Skin of body (tissue), 2 donors: ENCODE data around the gene CHCHD1. TPM values are rescaled to one million over a fixed set of nuclear protein-coding genes. Genes with fewer than 3 reads are reported as not detected.
"Not testable (repeated sequence)": the region's sequence is repeated elsewhere in the genome, so short reads cannot be mapped to it uniquely, and the experiment has no call there.

ENCODE experiments used
- DNase-seq: peaks from one replicate; lab custom pipeline; 2025; lab: John Stamatoyannopoulos, UW
- total RNA-seq: library from RNA; depleted of rRNA; stranded (reverse); fragments of >200 nt; gene quantifications from one replicate; pipeline ENCODE4 v1.2.3, GENCODE V29; 2014

Gene CHCHD1
- total RNA-seq, 1 donor from 2014 or later = 18.6 TPM

DNA sequence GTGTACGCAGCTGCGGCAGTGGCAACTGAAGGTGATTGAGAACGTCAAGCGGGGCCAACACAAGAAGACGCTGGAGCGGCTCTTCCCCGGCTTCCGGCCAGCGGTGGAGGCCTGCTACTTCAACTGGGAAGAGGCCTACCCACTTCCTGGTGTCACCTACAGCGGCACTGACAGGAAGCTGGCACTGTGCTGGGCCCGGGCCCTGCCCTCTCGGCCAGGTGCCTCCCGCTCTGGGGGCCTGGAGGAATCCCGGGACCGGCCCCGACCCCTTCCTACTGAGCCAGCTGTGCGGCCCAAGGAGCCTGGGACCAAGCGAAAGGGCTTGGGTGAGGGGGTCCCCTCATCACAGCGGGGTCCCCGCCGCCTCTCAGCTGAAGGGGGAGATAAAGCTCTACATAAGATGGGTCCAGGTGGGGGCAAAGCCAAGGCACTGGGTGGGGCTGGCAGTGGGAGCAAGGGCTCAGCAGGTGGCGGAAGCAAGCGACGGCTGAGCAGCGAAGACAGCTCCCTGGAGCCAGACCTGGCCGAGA, 10.1 kb downstream of the CHCHD1 start:
- no peak for DNase-seq

DNA sequence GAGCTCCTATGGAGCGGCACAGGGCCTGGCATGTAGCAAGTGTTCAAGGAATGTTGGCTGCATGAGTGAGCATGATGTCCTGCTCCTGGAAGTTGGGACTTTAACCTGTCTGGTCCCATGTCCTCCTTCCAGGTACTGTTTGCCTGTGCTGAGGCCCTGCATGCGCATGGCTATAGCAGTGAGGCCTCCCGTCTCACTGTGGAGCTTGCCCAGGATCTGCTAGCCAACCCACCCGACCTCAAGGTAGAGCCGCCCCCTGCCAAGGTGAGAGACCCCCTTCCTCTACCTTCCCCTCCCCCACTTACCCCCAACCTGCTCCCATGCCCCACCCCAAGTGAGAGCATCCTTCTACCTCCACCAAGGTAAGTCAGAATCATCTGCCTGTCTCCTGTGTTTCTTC, 11.6 kb downstream of the CHCHD1 start:
- DNase-seq = no peak

DNA sequence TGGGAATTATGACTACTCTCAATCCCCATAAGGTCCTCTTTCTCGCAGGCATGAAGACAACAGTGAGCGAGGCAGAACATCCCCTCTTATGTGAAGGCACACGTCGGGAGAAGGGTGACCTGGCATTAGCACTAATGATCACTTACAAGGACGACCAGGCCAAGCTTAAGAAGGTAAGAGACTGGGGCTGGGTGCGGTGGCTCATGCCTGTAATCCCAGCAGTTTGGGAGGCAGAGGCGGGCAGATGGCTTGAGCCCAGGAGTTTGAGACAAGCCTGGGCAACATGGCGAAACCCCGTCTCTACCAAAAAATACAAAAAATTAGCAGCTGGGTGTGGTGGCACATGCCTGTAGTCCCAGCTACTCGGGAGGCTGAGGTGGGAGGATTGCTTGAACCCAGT, 13.6 kb downstream of the CHCHD1 start:
- not testable (repeated sequence) for DNase-seq

DNA sequence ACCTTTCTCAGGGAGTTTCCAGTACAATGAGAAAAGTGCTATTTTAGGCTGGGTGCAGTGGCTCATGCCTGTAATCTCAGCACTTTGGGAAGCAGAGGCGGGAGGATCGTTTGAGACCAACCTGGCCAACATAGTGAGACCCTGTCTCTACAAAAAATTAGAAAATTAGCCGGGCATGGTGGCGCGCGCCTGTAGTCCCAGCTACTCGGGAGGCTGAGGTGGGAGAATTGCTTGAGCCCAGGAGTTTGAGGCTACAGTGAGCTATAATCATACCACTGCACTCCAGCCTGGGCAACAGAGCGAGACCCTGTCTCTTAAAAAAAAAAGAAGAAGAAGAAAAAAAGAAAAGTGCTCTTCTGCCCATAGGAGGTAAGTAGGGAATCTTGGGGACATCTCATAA, 14.2 kb downstream of the CHCHD1 start:
- DNase-seq = not testable (repeated sequence)

DNA sequence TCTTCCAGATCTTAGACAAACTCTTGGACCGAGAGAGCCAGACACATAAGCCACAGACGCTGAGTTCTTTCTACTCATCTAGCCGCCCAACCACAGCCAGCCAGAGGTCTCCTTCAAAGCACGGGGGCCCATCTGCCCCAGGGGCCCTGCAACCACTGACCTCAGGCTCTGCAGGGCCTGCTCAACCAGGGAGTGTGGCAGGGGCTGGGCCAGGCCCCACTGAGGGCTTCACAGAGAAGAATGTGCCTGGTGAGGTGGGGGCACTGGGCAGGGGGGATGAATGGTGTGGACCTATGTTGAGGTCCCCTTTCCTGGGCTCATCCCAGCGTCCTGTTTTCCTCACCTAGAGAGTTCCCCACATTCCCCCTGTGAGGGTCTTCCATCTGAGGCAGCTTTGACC, 14.9 kb downstream of the CHCHD1 start:
- DNase-seq = no peak

DNA sequence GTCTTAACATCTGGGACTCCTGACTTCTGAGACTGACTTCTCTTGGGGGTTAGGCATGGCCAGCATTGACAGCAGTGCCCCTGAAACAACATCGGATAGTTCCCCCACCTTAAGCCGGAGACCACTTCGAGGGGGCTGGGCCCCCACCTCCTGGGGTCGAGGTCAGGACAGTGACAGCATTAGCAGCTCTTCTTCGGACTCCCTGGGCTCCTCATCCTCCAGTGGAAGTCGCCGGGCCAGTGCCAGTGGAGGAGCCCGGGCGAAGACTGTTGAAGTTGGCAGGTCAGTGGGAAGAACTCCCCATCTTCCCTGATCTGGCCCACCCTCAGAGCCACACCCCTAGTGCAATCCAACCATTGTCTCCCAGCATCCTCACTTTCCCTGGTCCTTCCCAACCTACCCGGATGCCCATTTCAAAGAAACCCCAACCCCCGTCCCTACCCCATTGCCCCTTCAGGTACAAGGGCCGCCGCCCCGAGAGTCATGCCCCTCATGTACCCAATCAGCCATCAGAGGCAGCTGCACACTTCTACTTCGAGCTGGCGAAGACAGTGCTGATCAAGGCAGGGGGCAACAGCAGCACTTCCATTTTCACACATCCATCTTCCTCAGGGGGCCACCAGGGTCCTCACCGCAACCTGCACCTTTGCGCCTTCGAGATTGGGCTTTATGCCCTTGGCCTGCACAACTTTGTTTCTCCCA, 15.6 kb downstream of the CHCHD1 start:
- DNase-seq = no peak

DNA sequence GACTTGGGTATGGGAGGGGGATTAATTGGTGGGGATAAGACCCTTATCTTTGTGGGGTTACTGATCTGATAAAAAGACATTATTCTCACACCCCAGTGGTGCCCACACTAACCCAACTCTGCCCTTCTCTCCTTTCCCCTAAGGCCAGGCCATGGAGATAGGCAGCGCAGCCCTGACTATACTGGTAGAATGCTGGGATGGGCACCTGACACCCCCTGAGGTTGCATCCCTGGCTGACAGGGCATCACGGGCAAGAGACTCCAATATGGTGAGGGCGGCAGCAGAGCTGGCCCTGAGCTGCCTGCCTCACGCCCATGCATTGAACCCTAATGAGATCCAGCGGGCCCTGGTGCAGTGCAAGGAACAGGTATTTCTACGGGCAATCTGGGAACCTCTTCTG, 16.2 kb downstream of the CHCHD1 start:
- DNase-seq = no peak

DNA sequence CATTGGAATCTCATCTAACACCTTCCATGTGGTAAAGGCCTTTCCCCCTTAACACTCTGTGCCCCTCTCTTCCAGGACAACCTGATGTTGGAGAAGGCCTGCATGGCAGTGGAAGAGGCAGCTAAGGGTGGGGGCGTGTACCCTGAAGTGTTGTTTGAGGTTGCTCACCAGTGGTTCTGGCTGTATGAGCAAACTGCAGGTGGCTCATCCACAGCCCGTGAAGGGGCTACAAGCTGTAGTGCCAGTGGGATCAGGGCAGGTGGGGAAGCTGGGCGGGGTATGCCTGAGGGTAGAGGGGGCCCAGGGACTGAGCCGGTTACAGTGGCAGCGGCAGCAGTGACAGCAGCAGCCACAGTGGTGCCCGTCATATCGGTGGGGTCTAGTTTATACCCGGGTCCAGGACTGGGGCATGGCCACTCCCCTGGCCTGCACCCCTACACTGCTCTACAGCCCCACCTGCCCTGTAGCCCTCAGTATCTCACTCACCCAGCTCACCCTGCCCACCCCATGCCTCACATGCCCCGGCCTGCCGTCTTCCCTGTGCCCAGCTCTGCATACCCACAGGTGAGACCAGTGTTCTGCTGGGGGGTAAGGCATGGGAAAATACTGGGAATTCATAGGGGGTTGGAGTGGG, 17.2 kb downstream of the CHCHD1 start:
- DNase-seq = no peak

DNA sequence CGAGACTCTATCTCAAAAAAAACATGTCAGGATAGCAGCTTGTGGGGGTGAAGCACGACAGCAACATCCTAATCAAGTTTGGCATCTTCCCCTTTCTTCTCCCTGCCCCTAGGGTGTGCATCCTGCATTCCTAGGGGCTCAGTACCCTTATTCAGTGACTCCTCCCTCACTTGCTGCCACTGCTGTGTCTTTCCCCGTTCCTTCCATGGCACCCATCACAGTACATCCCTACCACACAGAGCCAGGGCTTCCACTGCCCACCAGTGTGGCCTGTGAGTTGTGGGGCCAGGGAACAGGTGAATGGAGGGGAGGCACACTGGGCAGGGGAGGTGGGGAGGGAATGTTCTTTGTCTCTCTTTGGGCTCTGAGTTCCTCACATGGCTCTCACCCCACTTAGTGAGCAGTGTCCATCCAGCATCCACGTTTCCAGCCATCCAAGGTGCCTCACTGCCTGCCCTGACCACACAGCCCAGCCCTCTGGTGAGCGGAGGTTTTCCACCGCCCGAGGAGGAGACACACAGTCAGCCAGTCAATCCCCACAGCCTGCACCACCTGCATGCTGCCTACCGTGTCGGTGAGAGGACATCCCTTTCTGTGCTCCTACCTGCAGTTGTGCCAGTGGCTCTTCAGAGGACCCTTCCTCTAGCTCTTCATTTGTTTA, 18.2 kb downstream of the CHCHD1 start:
- DNase-seq = no peak

DNA sequence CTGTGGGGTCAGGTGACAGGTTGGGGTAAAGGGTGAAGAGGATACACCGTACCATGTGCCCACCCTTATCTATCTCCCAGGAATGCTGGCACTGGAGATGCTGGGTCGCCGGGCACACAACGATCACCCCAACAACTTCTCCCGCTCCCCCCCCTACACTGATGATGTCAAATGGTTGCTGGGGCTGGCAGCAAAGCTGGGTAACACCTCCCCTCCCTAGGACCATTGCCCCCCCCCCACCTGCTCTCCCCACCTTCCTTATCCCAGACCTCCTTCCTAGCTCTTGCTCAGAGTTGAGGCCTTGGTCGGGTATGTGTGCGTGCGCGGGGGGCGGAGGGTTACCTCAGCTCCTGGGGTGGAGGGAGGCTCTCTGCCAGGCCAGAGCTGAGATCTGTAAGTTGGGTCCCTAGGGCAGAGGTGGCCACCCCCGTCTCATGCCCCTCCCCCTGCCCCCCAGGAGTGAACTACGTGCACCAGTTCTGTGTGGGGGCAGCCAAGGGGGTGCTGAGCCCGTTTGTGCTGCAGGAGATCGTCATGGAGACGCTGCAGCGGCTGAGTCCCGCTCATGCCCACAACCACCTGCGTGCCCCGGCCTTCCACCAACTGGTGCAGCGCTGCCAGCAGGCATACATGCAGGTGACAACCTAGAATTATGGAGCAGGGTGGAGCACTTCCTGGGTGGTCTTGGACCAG, 18.9 kb downstream of the CHCHD1 start:
- no peak for DNase-seq

DNA sequence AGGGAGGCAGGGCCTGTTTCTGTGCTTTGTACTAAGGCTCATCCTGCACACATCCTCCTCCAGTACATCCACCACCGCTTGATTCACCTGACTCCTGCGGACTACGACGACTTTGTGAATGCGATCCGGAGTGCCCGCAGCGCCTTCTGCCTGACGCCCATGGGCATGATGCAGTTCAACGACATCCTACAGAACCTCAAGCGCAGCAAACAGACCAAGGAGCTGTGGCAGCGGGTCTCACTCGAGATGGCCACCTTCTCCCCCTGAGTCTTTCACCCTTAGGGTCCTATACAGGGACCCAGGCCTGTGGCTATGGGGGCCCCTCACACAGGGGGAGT, 19.4 kb downstream of the CHCHD1 start:
- DNase-seq = no peak

DNA sequence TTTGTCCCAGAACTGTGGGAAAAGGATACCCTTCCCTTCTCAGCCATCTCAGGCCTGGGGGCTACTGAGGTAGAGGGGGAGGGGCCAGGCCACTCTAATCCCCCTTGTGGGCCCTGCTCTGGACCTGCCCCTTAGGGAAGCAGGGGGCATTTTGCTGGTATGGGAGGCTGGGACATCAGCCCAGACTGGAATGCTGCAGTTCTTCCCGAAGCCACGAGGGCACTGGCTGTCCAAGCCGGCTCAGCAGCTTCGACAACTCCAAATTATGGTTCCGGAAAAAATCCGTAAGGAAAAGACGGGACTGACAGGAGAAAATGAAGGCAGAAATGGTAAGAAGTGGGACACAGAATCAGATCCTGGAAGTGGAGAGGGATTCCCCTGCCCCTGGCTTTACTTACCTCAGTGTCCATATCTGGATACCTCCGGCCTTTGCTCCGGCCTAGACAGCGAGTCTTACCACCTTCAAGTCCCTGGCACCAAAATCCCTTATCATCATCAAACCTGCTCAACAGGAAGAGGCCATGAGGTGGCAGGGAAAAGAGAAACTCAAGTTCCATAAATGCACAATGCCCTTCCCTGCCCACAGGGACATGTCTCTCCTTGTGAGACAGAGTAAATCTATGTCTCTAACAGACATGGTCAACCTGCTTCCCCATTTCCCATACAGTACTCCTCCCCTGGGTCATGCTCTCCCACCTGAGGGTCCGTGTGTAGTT, 20.6 kb downstream of the CHCHD1 start:
- DNase-seq = no peak

DNA sequence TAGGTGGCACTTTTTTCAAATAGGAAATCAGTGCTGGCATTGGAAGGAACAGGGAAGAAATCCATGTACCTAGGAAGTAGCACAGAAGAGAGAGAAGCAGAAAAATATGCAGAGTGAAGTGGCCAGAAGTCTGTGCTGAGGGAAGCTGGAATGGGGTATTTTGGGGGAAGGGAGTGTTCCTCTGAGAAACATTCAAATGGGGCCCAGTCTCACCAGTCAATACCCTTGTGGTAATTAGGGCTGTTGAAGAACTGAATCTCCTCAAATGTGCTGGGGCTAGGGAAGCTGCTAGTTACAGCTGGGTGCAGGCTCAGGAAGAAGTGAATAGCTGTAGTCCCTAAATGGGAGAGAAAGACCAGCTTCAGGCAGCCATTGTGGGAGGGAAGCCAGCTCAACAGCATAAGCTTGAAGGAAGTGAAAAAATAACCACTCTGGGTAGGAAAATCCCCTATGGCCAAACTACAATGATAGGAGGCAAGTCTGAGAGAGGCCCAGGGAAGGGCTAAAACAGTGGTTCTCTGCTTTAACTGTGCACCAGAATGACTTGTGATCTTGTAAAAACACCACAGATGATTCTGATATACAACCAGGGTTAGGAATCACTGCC, 21.9 kb downstream of the CHCHD1 start:
- no peak for DNase-seq

DNA sequence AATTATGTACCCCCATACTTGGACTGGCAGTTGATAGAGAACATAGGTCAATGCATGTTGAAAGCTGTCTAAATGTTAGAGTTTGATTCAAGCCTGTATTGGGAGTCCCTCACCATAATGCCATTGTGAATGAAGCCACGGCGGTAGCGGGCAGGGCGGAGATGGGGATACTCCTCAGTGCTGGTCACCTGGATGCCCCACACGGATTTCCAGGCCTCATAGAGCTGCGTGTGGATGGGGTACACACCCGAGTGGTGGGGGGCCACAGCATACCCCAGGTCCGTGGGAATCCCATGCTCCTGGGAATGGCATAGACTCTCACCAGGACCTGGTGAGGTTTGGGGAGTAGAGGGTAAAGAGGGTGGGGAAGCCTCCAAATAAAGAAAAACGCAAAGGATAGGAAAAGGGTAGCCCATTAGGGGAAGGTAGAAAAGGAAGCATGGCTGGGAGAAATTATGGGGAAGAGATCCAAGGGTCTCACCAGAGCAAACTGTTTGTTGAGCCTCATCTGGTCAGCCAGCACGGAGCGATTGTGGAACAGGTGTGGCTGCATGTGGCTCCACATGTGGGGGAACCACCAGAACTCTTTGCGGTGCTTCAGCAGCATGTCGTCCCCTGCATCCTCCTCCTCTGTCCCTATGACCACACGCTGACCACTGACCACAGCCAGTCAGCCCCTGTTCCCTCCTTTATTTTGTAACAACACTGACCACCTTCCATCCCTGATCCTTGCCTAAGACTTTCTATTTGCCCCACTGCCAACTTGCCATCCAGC, 24.5 kb downstream of the CHCHD1 start:
- DNase-seq = no peak

DNA sequence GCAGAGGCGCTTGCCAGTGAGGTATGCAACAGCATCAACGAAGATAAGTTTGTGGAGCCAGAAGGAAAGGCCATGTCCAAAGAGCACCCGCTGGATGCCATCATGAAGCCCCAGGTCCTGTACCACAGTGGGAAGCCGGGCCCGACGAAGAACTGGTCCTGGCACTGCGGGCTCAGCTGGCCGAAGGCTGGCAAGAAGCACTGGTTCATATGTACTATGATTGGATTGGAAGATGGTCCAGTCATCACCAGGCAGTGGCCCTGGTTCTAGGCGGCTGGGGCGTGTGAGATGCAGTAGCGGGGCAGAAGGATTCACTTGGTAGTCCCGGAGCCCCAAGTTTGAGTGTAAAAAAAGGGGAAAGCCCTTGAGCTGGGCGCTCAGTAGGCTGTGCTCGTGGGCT, 25.6 kb downstream of the CHCHD1 start:
- no peak for DNase-seq

DNA sequence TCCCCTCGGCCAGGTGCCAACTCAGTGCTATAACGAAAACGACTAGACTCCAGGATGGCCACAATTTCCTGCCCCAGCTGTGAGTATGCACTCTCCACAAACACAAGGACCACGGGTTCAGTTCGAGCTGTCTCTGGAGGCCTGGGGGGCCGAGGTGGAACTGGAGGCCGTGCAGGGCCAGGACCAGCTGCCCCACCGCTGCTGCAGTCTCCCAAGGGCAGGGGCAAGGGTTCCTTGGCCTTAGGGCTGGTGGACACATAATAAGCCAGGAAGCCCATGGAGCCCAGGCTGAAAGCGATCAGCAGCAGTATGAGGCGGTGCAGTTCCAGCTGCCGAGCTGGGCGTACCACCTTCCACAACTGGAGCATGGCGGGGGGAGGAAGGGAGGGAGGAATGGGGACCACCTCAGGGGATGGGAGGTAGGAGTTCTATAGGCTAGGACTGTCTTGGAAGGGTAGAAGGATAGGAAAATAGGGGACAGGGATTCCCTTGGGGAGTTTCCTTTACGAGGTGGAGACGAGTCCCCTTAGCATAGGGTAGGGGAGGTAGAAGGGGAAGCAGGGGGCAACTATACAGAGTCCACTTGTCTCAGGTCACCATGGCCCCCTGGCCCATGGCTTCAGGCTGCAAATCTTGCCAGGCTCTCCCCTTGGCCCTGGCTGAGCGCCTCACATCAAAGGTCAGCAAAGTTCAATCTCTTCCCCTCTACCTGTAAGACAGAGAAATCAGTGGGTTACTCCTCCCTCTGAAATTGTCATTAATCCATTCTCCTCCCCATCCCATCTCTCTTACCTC, 26.4 kb downstream of the CHCHD1 start:
- no peak for DNase-seq

DNA sequence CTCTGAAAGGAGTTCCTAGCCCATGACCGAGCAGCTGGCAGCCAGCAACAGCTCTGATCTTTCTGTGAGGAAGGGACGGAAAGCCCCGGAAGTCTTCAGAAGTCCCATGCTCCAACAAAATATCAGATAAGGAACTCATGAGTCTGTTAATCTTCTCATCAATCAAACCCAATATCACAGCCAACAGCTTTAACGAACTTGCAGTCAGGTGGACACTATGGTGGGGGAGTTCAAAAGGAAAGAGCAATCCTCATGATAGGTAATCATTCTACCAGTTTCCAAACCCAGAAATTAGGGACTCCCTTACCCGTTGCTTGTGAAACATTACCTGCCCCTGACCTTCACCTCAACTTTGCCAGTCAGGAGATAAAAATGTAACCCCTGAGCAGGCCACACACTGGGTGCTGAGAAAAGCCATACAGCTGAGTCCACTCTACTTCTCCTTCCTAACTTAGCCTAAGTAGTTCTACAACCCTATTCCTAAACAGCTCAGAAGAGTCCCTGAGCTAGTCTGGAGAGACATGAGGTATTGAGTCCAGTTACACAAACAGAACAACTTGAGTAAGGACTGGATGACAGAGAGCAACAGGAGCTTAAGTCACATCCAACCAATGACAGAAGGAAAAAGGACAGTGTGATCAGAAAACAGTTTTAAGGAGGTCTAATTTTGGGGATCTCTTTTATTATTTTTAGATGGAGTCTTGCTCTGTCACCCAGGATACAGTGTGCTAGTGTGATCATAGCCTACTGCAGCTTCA, 27.4 kb downstream of the CHCHD1 start:
- no peak for DNase-seq

DNA sequence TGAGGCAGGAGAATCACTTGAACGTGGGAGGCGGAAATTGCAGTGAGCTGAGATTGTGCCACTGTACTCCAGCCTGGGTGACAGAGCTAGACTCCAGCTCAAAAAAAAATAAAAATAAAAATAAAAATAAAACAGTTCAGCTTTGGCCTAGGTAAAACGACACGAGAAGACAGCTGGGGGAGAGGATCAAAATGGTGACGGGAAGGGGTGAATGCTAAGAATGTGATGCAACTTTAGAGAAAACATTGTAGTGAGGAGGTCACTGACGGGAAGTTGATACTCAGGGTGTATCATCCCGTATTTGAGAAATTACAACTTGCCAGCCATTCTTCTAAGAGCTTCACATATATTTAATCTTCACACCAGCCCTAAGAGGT, 28.5 kb downstream of the CHCHD1 start:
- no peak for DNase-seq
